NT2/D1 (cell line): Measurements from ENCODE around the gene SNX10.

Source experiments
- SUZ12 ChIP-seq: IDR thresholded peaks from 2 replicates; pipeline ENCODE4 v1.6.1; 2011; ENCODE audit not compliant: insufficient read length, insufficient read depth; ENCODE audit errors: extremely low read depth
- YY1 ChIP-seq: IDR thresholded peaks from 2 replicates; pipeline ENCODE4 v1.6.1; 2011; ENCODE audit not compliant: insufficient read length, insufficient read depth
- ZNF274 ChIP-seq: IDR thresholded peaks from 2 replicates; pipeline ENCODE4 v1.6.1; 2011; ENCODE audit warnings: mild to moderate bottlenecking, low read depth, low read length

DNA sequence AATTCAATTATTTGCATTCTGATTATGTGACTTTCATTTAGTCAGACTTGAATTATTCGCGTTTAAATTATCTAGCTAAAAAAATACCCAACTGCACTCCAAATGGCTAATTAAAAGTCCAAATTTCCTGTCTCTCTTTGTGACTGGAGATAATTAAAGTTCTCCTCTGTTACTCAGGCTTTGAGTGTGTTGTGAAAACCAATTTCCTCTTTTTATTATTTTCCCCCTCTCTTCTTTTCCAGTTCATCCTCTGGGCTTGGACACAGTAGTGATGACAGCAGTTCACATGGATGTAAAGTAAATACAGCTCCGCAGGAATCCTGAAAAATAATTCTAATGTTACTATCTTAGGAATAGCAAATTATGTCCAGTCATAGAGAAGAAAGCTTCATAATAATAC lies 80.6 kb downstream of the SNX10 start:
- TF ChIP-seq ZNF274 (no peak), YY1 (no peak), SUZ12 (no peak)
